Measurements from ENCODE around the gene ARHGAP22.
A peak's percentile ranks its signal among the peaks of the same experiment; 100 is the strongest.

The ARHGAP22 gene

DNA sequence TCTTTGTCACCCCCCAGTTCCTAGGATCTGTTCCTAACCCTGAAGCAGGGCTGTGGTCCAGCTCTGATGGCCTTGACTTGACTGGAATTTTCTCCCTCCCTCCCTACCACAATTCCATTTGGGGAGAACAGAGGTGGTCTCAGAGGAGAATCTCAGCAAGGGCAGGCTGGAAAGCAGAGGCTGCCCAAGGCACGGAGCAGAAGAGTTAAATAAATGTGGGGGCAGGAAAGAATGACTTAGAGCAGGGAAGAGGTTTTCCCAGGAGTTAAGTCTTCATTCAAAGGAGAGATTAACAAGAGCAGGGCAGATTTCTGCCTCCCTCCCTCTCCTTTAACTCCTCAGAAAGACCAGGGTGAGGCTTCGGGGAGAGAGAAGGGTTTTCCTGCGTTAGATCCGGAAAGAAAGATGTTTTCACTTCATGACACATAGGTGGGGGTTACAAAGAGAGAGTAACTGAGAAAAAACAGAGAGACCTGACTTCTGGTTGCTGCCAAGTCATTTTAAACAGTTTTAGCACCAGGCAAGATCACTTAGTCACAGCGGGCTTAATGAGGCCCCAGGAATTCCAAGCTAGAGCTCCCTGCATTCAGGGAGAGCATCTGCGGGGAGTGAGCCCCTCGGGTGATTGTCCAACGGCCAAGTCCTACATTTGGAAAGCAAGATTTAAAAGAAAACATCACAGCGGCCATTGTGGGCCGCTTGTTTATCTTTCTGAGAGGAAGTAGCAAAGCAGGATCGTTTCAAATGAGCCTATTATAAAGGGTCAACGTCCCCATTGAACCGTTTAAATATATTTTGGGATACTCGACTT lies 78.7 kb downstream of the ARHGAP22 start:
- DNase-seq = peak; percentile 93

DNA sequence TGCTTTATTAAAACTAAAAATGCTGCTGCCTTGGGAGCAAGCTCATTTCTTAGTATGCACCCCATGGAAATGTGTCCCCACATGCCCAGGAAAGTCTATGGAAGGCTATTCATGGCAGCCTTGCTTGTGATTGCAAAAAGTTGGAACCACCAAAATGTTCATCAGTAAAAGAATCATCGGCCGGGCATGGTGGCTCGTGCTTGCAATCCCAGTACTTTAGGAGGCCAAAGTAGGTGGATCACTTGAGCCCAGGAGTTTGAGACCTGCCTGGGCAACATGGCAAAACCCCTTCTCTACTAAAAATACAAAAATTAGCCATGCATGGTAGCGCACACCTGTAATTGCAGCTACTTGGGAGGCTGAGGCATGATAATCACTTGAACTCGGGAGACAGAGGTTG lies 79.8 kb downstream of the ARHGAP22 start:
- no peak for DNase-seq

GRCh38 chr10:48523820-48524758 lies 80.8 kb downstream of the ARHGAP22 start:
- peak; percentile 36 for DNase-seq

DNA sequence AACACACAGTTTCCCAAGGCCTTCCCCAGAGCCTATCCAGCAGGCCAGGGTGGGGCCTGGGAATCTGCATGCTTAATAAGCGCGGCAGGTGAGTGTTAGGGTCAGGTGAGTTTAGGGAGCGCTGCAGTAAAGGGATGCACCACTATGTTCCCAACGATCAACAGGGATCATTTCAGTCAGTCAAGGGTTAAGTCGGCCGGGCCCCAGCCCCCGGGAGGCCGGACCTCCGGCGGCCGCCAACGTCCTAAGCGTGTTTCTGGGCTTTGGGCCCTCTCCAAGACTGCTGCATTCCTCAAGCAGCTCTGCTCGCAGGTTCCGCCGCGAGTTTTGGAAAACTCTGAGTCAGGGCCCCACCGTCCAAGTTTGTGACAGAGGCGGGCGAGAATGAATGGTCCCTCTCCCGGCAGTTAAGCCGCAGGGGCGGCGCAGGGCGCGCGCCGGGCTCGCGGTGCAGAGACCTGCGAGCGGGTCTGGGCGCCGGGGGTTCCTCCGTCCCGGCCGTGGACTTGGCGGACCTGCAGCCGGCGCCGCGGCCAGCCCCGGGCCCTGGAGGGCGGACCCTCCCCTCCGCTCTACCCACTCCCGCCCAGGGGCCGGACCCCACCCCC lies 81.6 kb downstream of the ARHGAP22 start:
- DNase-seq = peak; percentile 96

DNA sequence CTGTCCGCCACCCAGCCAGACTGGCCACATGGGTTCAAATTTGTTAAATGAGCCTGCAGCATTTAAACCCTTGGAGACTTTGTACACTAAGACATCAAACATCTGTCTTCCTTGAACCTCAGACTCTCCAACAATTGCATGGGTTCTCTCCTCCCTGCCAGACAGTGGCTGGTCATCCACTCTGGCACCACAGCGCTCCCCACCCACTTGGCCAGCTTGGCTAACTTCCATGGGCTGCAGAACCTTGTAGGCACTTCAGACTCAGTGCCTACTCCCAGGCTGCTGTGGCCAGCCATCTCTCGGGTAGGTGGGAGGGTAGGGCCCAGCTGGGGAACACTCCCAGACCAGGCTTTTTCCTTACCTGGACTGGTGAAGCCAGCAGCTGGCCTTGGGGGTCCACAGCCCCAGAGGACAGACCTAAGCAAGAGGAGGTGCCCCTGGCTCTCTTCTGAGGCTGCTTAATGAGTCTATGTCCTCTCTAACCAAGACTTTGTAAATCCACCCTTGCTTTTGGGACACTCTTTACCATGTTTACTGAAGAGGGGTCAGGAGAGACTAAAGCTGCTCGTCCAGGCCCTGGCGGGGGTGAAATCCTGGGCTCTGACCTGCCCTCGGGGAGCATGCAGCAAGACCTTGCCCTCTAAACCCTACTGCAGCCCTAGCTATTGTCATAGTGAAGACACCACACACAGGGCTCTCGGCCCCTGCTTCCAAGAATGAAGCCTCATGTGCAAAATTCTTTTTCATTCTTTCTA lies 82.7 kb downstream of the ARHGAP22 start:
- no peak for DNase-seq

- no peak for DNase-seq
These were observed 84.3 kb downstream of the ARHGAP22 start for GRCh38 chr10:48520594-48520993.

GRCh38 chr10:48520184-48520506 lies 84.7 kb downstream of the ARHGAP22 start:
- DNase-seq = no peak

DNA sequence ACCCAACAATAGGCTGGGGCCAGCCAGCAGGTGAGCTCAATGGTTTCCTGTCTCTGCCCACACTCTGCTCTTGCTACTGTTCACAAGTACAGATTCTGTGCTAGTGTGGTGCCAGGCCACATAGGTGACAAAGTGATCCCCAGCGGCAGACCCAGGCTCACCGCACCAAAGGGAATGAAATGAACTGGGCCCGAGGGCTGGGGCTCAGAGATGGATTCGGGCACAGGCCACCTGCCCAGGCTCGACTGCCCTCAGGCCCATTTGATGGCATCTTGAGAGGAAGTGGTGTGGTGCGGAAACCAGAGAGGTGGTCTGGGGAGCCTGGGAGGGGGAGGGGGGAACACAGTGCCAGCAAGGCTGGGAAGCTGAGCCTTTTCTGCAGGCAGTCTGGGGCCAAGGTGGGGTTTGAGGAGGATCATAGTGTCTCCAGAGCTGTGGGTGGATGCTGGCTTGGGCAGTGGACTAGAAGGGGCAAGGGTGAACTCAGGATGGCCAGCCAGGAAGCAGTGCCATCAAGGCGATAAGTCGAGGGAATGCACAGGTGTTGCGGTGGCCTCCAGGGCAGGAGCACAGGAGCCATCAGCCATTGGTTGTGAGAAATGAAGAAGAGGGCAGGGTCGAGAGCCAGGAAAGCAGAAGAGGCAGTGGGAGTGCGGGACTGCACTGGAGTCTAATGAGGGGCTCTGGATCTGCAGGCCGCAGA lies 85.2 kb downstream of the ARHGAP22 start:
- no peak for DNase-seq

GRCh38 chr10:48518986-48519385 lies 85.9 kb downstream of the ARHGAP22 start:
- no peak for DNase-seq

DNA sequence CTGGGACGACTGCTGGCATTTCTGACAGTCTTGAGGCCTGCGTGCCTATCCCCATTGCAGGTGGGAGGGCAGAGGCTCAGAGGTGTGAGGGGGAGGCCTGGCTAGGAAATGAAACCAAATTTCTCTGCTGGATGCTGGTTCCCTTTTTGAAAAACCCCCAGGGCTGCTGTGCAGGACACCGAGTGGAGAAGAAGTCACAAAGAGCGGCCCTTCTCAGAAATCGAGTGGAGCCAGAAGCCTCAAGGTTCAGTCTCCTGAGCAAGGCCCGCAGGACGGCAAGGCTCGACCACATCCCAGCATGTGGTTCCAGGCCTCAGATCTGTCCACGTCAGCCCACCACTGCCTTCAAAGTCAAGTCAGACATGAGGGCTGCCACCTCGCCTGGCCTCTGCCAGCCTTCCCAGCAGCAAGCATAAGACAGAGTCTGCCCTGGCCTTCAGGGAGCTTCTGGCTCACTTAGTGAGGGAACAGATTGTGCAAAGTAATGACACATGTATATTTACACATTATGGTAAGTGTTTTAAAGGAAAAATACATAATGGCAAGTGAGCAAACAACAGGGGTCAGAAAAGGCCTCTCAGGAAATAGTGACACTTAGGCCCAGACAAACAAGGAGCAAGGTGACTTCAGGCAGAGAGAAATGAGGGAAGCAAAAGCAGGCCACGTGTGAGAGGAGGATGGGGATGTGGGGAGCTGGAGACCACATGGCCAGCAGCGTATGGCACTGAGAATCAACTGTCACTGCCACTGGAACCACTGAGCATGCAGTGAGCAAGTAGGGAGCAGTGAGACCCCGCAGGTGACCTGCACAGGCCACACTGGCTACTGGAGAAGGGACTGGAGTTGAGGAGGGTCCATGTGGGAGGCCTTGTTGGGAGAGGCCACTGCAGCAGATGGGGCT lies 86.7 kb downstream of the ARHGAP22 start:
- DNase-seq = no peak

- DNase-seq = no peak
These were observed 87.4 kb downstream of the ARHGAP22 start for GRCh38 chr10:48517482-48517881.

DNA sequence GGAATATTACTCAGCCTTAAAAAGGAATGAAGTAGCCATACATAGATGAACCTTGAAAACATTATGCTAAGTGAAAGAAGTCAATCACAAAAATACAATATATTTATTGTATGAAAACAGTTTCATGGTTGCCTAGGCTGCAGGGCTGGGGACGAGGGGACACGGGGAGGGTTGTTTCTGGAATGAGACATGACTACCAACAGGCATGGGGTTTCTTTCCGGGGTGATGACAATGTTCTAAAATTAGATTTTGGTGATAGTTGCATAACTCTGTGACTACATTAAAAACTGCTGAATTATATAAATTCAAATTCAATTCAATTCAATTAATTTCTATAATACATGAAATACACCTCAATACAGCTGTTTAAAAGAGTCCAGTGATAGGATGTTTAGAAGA lies 88.0 kb downstream of the ARHGAP22 start:
- DNase-seq = no peak

DNA sequence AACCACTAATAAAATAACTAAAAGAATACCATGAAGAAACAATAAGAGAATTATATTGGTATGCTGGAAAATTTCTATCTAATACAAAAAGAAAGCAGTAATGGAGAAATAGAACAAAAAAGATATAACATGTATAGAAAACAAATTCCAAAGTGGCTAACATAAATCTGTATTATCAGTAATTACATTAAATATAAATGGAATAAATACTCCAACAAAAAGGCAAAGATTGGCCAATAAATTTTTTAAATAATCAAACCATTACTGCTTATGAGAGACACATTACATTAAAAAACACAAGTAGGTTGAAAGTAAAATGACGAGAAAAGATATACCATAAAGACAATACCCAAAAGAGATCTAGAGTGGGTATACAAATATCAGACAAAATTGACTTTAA lies 90.0 kb downstream of the ARHGAP22 start:
- DNase-seq = no peak

DNA sequence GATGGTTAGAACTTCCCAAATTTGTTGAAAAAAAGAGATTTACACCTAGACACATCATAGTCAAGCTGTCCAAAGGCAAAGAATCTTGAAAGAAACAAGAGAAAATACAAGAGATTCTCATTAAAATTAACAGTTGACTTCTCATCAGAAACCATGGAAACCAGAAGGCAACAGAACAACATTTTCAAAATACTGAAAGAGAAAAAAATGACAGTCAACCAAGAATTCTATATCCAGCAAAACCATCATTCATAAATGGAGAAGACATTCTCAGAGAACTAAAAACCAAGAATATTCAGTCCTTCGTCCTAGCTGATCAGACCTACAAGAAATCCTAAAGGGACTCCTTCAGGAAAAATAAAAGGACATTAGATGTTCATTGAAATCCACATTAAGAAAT lies 90.6 kb downstream of the ARHGAP22 start:
- no peak for DNase-seq

GRCh38 chr10:48512861-48513260 lies 92.0 kb downstream of the ARHGAP22 start:
- DNase-seq = no peak

- no peak for DNase-seq
These were observed 93.0 kb downstream of the ARHGAP22 start for GRCh38 chr10:48511875-48512231.

- no peak for DNase-seq
These were observed 93.6 kb downstream of the ARHGAP22 start for GRCh38 chr10:48511066-48511874.

DNA sequence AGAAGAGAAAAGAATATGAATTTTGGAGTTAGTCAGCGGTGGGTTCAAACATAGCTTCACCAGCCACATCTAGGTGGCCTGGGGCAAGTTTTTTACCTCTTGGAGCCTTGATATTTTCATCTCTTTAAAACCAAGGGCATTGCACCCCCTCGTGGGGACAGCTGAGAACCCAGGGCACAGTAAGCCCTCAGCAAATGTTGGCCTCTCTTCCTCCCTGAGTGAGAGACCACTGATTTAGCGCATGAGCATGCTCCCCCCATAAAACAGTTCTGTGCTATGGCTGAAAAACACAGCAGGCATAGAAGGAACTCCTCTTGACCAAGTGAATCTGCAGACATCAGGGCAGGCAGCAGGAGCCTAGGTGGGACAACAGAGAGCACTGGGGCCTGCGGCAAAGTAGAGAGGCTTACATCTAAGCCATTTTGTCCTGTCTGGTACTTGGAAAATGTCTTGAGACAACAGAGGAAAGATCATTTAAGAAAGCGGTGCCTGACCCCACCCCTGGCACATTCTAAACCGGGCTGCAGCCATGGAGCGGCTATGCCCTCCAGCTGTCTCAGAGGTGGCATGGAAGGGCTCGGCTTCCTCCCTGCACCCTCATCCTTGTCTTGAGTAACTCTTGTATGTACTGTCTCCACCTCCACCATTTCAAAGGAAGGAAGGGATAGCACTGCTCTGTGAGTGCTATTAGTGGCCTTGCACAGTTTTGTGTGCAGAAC lies 94.7 kb downstream of the ARHGAP22 start:
- peak; percentile 20 for DNase-seq

Data from fibroblast of skin of right biceps (primary cell).